ENCODE data around the gene PLXNA4. TPM values are rescaled to one million over a fixed set of nuclear protein-coding genes. Genes with fewer than 3 reads are reported as not detected.

PLXNA4 gene
- polyA plus RNA-seq, 1 experiment: 0.22 TPM

- ChIA-PET POLR2A (no interaction called here), CTCF (no interaction called here)
- H3K27me3 ChIP-seq (ENCODE audit: control insufficient read depth, insufficient read depth, low read length): no peaks in the 10 kb centered on the region
- TF ChIP-seq CTCF (IDR thresholded peaks at IDR 0.05; ENCODE audit: insufficient read depth, low read depth, low read length): no peak
- no peak for DNase-seq (ENCODE audit: low read depth)
- no peaks in the 10 kb centered on the region for H3K36me3 ChIP-seq (ENCODE audit: control insufficient read depth, insufficient read depth, low read length)
- no peak overlapping the region for H3K4me3 ChIP-seq (ENCODE audit: low read depth, low read length)
Measured at GRCh38 chr7:132537456-132538145, 38.7 kb downstream of the PLXNA4 start.

- ChIA-PET POLR2A (no interaction called here), CTCF (no interaction called here)
- no peak for DNase-seq (ENCODE audit: low read depth)
- no peak for TF ChIP-seq CTCF (IDR thresholded peaks at IDR 0.05; ENCODE audit: insufficient read depth, low read depth, low read length)
- H3K36me3 ChIP-seq (ENCODE audit: control insufficient read depth, insufficient read depth, low read length): no peaks in the 10 kb centered on the region
- no peak overlapping the region for H3K4me3 ChIP-seq (ENCODE audit: low read depth, low read length)
- no peaks in the 10 kb centered on the region for H3K27me3 ChIP-seq (ENCODE audit: control insufficient read depth, insufficient read depth, low read length)
Measured at GRCh38 chr7:132536654-132537395, 39.4 kb downstream of the PLXNA4 start.

- no peak for TF ChIP-seq CTCF (IDR thresholded peaks at IDR 0.05; ENCODE audit: insufficient read depth, low read depth, low read length)
- ChIA-PET POLR2A (no interaction called here), CTCF (no interaction called here)
- Histone ChIP-seq H3K27me3 (ENCODE audit: control insufficient read depth, insufficient read depth, low read length) (no peaks in the 10 kb centered on the region), H3K4me3 (ENCODE audit: low read depth, low read length) (no peak overlapping the region), H3K36me3 (ENCODE audit: control insufficient read depth, insufficient read depth, low read length) (no peaks in the 10 kb centered on the region)
- no peak for DNase-seq (ENCODE audit: low read depth)
Measured at GRCh38 chr7:132533916-132534315, 42.4 kb downstream of the PLXNA4 start.

- Histone ChIP-seq H3K27me3 (ENCODE audit: control insufficient read depth, insufficient read depth, low read length) (no peaks in the 10 kb centered on the region), H3K36me3 (ENCODE audit: control insufficient read depth, insufficient read depth, low read length) (no peaks in the 10 kb centered on the region), H3K4me3 (ENCODE audit: low read depth, low read length) (no peak overlapping the region)
- DNase-seq (ENCODE audit: low read depth): no peak
- TF ChIP-seq CTCF (IDR thresholded peaks at IDR 0.05; ENCODE audit: insufficient read depth, low read depth, low read length): no peak
- ChIA-PET POLR2A (no interaction called here), CTCF (interaction anchor here (0.6 kb wide), 1 partner anchor 132 kb away, joined by 3 read pairs; no protein-coding TSS in a partner anchor)
Measured at GRCh38 chr7:132532281-132532680, 44.0 kb downstream of the PLXNA4 start.

- Histone ChIP-seq H3K27me3 (ENCODE audit: control insufficient read depth, insufficient read depth, low read length) (no peaks in the 10 kb centered on the region), H3K36me3 (ENCODE audit: control insufficient read depth, insufficient read depth, low read length) (no peaks in the 10 kb centered on the region), H3K4me3 (ENCODE audit: low read depth, low read length) (no peak overlapping the region)
- ChIA-PET POLR2A (no interaction called here), CTCF (interaction anchor here (0.6 kb wide), 1 partner anchor 131 kb away, joined by 3 read pairs; no protein-coding TSS in a partner anchor)
- no peak for DNase-seq (ENCODE audit: low read depth)
- TF ChIP-seq CTCF (IDR thresholded peaks at IDR 0.05; ENCODE audit: insufficient read depth, low read depth, low read length): no peak
Measured at GRCh38 chr7:132531562-132531961, 44.7 kb downstream of the PLXNA4 start.
